H1 (cell line): ENCODE data around the gene DIPK1B.

Source experiments
- ASH2L ChIP-seq: fragments of 200-600, 300-600 bp; sonication (generic); IDR thresholded peaks from one replicate; pipeline ENCODE4 v1.7.1; 2017; ENCODE audit warnings: low read length
- CTCF ChIP-seq, 3 experiments: IDR thresholded peaks; 1 replicate in 2 of 3; 2 replicates in 1 of 3; pipeline versions ENCODE4 v1.5.1 to v1.6.1; 2011; ENCODE audit warnings: low read length in 3 of 3, mild to moderate bottlenecking in 3 of 3, inconsistent platforms in 2 of 3, low read depth in 1 of 3, moderate library complexity in 1 of 3; ENCODE audit not compliant: insufficient read depth in 1 of 3; ENCODE audit errors: control extremely low read depth in 1 of 3
- E2F6 ChIP-seq: IDR thresholded peaks from 2 replicates; pipeline ENCODE4 v1.6.1; 2012; ENCODE audit warnings: inconsistent platforms
- EP300 ChIP-seq, 2 experiments: IDR thresholded peaks; 1 replicate in 1 of 2; 2 replicates in 1 of 2; pipeline ENCODE4 v1.6.1; 2011 to 2012; ENCODE audit warnings: low read depth in 2 of 2, low read length in 2 of 2, mild to moderate bottlenecking in 2 of 2, borderline replicate concordance in 1 of 2, inconsistent platforms in 1 of 2, moderate library complexity in 1 of 2
- EZH2 ChIP-seq: fragments of 200-600 bp; sonication (generic); IDR thresholded peaks from 2 replicates; pipeline ENCODE4 v1.7.1; 2012; ENCODE audit warnings: low read depth, mild to moderate bottlenecking, moderate library complexity, low read length, inconsistent platforms; ENCODE audit not compliant: severe bottlenecking
- MAX ChIP-seq: IDR thresholded peaks from 2 replicates; pipeline ENCODE4 v1.6.1; 2012; ENCODE audit warnings: inconsistent platforms
- POLR2A ChIP-seq, 2 experiments: IDR thresholded peaks; 1 replicate in 1 of 2; 2 replicates in 1 of 2; pipeline ENCODE4 v1.6.1; 2011; ENCODE audit warnings: low read depth in 2 of 2, low read length in 2 of 2, mild to moderate bottlenecking in 2 of 2; ENCODE audit errors: control extremely low read depth in 1 of 2
- RBBP5 ChIP-seq: IDR thresholded peaks from 2 replicates; pipeline ENCODE4 v1.7.1; 2012; ENCODE audit warnings: low read depth, mild to moderate bottlenecking, inconsistent platforms, low read length, moderate library complexity, borderline replicate concordance
- RFX5 ChIP-seq: IDR thresholded peaks from 2 replicates; pipeline ENCODE4 v1.6.1; 2011; ENCODE audit warnings: low read depth, low read length, improper control_type of control experiment, borderline replicate concordance
- SIN3A ChIP-seq, 2 experiments: IDR thresholded peaks in 1 of 2; conservative IDR thresholded peaks in 1 of 2; 2 replicates each; pipeline ENCODE4 v1.6.1; 2011 to 2012; ENCODE audit warnings: low read length in 2 of 2, improper control_type of control experiment in 1 of 2, low read depth in 1 of 2, mild to moderate bottlenecking in 1 of 2
- SUZ12 ChIP-seq: fragments of 200-600 bp; sonication (generic); IDR thresholded peaks from 2 replicates; pipeline ENCODE4 v1.6.1; 2012; ENCODE audit warnings: mild to moderate bottlenecking, inconsistent platforms, low read length, moderate library complexity, mixed read lengths
- TEAD4 ChIP-seq: IDR thresholded peaks from 2 replicates; pipeline ENCODE4 v1.6.1; 2012; ENCODE audit warnings: low read depth, low read length, inconsistent platforms, mixed read lengths
- ZNF274 ChIP-seq: IDR thresholded peaks from 2 replicates; pipeline ENCODE4 v1.7.0; 2012; ENCODE audit warnings: low read length, borderline replicate concordance; ENCODE audit errors: extremely low read depth

- TF ChIP-seq ASH2L (no peak), CTCF (IDR thresholded peaks at IDR 0.05; ENCODE audit: control extremely low read depth in 1 of 3, insufficient read depth in 1 of 3, low read depth in 1 of 3, low read length in 3 of 3) (no peak), ZNF274 (no peak), SUZ12 (no peak), MAX (no peak), RBBP5 (no peak), E2F6 (no peak), POLR2A (IDR thresholded peaks at IDR 0.05; ENCODE audit: control extremely low read depth in 1 of 2, low read depth in 2 of 2, low read length in 2 of 2) (no peak), EZH2 (no peak), EP300 (IDR thresholded peaks at IDR 0.05; ENCODE audit: borderline replicate concordance in 1 of 2, low read depth in 2 of 2, low read length in 2 of 2) (no peak), RFX5 (no peak), TEAD4 (no peak), SIN3A (conservative IDR thresholded peaks at IDR 0.05 in 1 of 2, IDR thresholded peaks at IDR 0.05 in 1 of 2; ENCODE audit: low read depth in 1 of 2, low read length in 2 of 2) (no peak)
Measured at GRCh38 chr9:136721339-136722092, 9.1 kb downstream of the DIPK1B start.
